ENCODE results near the gene ARVCF.

Gene ARVCF

DNA sequence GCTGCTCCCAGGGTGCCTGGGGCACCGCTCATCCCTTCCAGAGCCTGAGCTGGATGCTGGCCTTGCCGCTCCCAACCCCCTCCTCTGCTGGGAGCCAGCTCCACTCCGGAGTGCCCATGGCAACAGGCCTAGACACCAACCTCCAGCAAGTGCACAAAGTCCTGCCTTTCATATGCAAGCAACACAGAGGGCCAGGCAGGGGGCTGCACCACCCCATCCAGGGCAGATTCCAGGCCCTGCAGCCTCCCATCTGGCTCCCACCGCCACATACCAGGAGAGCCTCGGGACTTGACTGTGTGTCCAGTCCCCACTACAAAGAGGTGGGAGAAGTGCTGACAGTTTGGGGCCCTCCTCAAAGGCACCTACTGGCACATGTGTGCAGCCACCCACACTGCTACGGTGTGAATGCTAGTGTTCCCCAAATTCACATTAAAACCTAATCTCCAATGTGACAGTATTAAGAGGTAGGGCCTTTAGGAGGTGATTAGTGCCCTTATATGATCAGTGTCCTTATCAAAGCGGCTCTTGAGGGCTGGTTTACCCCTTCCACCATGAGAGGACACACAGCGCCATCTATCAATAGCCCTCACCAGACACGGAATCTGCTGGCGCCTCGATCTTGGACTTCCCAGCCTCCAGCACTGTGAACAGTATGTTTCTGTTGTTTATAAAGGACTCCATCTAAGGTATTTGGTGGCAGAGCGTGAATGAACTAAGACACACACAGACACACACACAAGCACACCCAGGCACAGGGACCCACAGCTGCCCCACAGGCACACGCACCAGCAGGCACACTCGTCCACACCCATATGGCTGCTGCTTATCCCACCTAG is 16.2 kb downstream of the ARVCF start:
- DNase-seq (ENCODE audit: low read depth, low spot score) = peak; percentile 80

DNA sequence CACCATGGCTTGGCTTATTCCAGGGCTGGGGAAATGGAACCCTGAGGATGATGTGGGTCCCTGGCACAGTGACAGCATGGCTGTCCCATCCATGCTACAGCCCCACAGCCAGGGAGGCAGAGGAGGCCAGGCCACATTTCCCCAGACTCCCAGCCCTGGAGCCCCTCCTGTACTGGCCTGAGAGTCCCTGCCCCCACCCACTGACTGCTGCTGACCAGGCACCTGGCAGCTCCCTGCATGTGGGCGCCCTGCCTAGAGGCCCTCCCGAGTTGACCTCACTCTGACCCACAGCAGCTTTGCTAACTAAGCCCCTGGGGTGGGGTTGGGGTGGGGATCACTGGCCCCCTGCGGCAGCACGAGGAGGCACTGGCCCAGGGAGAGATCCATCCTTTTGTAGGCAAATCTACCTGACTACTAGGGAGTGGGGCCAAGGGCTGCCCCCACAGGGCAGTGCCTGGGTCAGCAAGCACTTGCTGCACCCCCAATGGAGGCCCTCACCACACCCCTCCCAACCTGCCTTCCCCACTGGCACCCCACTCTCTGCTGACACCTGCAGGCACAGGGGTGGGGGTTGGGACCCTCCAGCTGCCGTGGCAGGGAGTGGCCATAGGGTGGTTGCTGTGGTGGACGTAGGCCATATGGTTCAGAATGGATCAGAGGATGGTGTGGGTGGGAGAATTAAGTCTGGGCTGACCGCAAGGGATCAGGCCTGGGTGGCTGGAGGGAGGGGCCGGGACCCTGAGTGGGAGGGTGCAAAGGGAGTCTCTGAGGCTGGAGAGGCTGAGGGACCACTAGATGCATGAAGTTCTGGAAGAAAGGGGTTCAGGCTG is 17.4 kb downstream of the ARVCF start:
- no peak for DNase-seq (ENCODE audit: low read depth, low spot score)

GRCh38 chr22:19998232-19998951 is 18.2 kb downstream of the ARVCF start:
- DNase-seq (ENCODE audit: low read depth, low spot score) = no peak

- DNase-seq (ENCODE audit: low read depth, low spot score) = no peak
Measured at GRCh38 chr22:19997561-19998231, 18.9 kb downstream of the ARVCF start.

GRCh38 chr22:19996694-19997384 is 19.8 kb downstream of the ARVCF start:
- no peak for DNase-seq (ENCODE audit: low read depth, low spot score)

GRCh38 chr22:19995611-19996339 is 20.8 kb downstream of the ARVCF start:
- DNase-seq (ENCODE audit: low read depth, low spot score) = no peak

GRCh38 chr22:19994851-19995610 is 21.6 kb downstream of the ARVCF start:
- DNase-seq (ENCODE audit: low read depth, low spot score) = no peak

DNA sequence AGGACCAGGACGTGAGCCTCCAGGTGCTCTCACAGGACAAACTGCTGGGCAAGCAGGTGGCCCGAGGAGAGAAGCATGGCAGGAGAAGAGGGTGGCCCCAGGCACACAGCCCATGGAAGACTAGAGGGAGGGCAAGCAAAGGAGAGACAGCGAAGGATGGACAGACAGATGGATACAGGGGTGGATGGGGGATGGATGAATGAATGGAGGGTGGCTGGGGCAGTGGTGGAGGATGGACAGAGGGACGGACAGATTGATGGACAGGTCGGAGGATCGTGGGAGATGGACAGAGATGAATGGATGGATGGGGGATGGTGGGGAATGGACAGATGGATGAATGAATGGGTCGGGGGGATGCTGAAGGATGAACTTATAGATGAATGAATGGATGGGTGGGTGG is 22.7 kb downstream of the ARVCF start:
- DNase-seq (ENCODE audit: low read depth, low spot score) = no peak

GRCh38 chr22:19992921-19993355 is 23.7 kb downstream of the ARVCF start:
- no peak for DNase-seq (ENCODE audit: low read depth, low spot score)

- DNase-seq (ENCODE audit: low read depth, low spot score) = no peak
Measured at GRCh38 chr22:19992481-19992911, 24.1 kb downstream of the ARVCF start.

DNA sequence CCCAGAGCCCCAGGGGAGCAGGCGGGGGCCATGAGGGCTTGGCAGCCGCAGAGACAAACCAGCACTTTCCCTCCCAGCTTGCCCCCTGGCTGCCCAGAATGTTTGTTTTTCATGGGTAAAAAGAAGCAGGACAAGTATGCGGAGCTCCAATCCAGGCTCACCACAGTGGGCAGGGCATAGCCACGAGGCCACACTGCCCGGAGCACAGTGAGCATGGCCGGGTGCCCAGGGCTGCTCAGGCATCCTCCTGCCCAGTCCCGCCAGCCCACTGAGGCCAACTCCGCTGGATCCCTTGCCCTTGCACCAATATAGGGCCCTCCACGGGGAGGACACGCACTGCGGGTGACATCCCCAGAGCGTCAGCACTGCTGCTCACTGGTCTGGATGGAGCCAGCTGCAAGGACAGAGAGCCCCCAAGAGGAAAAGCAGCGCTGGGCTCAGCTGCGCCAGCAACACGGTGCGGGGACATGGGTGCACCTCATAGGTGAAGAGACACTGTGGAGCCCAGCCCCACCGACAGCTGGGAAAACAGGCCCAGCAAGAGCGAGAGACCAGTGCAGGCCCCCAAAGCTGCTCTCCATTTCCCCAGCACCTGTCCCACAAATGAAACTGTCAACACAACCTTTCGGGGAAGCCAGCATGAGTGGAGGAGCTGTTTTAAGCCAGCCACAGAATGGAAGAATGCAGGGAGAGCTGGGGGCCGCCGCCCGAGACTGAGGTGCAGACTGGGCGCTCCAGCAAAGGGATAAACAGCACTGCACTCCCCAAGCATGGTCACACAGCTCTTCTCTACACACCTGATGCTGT is 24.8 kb downstream of the ARVCF start:
- DNase-seq (ENCODE audit: low read depth, low spot score) = no peak

DNA sequence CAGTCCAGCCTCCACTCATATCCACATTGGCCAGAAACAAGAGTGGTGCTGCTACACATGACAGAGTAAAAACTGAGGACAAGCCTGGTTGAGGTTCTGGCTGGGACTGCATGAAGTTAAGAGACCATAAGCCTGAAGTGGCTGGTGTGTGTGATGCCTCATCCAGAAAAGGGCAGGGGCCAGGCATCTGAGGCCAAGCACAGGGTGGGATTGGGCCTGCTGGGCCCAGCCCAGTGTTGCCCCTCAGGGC is 25.3 kb downstream of the ARVCF start:
- DNase-seq (ENCODE audit: low read depth, low spot score) = no peak

DNA sequence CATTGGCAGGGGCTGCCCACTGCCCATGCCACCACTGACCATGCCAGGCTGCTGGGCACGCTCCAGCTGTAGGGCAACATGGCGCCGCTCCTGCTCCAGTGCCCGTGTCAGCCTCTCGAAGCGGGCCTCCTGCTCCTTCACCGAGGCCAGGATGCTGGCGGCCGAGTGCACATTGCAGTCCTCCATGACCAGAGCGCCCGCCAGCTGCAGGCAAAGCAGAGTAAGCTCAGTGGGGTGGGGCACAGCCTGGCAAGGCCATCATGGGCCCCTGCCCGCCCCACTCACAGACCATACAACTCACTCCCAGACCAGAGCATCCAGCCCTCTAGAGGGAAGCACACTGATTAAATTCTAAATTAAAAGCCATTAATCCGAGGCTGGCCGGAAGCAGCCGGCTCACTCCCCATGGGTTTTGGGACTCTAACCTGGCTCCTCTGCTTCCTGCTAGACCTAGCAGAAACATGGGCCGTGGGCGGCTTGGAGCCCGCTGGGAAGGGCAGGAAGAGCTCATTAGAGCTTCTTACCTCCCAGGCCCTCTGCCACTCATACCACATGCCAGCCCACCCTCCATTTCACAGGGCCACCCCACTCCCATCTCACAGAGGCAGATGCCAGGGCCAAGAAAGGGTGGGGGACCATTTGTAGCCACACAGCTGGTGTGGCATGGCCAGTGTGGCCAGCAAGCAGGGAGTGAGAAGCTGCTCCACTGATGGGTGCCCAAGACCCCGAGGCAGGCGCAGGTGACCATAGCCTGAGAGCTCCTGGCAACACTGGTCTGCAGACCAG is 25.8 kb downstream of the ARVCF start:
- no peak for DNase-seq (ENCODE audit: low read depth, low spot score)

DNA sequence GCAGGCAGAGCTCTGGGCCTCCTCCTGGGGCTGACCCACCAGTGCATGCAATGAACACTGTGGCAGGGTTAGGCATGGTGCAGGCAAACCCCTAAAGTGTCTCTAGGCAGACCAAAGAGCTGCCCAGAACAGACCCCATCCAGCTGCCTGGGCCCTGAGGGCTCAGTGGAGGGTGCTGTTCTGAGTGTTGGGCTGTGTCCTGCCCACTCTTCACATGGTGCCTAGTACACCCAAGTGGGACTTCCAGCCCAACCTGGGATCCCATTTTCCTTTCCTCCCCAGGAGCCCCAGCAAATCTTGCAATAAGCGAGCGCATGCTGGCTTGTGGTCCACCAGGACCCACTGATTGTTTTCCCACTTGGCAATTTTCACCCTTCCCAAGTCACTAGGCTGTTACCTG is 26.4 kb downstream of the ARVCF start:
- DNase-seq (ENCODE audit: low read depth, low spot score) = no peak

DNA sequence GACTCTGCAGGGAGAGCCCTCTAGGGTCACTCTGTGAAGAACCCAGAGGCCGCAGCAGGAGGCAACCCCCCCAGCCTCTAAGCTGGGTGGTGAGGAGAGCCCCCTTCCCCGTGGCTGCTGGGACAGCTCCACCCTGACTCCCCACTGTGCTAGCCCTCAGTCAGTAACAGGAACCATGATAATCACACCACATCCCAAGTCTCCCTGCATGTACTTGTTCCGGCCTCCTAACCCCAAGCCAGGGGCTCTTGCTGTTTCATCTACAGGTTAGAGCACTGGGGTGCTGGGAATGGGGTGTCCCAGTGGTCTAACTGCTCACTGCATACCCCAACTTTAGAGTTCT is 26.9 kb downstream of the ARVCF start:
- DNase-seq (ENCODE audit: low read depth, low spot score) = no peak

DNA sequence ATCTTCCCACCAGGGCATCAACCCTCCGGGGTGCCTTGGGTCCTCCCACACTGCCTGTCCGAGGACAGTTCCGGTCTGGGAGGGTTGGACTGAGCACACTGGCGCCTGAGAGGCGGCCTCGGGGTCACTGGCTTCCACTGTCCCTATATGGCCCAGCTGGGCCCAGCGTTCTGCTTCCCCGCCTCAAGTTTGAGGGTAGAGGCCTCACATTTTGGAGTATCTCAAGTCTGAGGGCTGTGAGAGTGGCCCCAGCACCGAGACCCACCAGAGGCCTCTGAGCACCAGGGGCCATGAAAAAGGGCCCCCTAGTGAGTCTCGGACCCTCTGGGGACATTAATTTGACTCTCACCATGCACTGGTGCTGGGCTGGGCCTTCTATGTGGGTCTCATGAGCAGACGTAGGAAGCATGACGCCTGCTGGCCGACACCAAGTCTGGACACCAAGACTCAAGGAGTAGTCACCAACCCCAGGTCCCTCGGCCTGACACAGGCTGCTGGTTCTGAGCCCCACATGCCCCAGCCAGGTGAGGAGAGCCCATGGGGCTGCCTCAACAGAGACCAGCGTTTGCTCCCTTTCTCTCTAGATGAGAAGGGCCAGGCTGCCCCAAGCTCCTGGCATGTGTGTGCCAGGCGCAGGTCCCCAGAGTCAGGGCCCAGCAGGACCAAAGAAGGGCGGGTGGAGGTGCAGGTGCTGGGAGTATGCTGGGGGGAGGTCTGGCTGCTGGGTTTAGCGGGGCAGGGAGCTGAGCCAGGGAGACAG is 27.5 kb downstream of the ARVCF start:
- no peak for DNase-seq (ENCODE audit: low read depth, low spot score)

- DNase-seq (ENCODE audit: low read depth, low spot score) = no peak
Measured at GRCh38 chr22:19988331-19988808, 28.3 kb downstream of the ARVCF start.
